Activated CD4-positive, alpha-beta memory T cell treated with anti-CD3 and anti-CD28 coated beads for 36 hours (primary cell): ENCODE measurements around the gene MPST. TPM values are rescaled to one million over a fixed set of nuclear protein-coding genes. Genes with fewer than 3 reads are reported as not detected.

ENCODE experiments used
- CTCF ChIA-PET: fragments of 350-600 bp; sonication (Branson Sonifier 250); formaldehyde crosslinking; loops from one replicate; lab custom pipeline; 2021; ENCODE audit warnings: antibody characterized with exemption, inconsistent platforms; lab: Charles Lee
- POLR2A ChIA-PET: fragments of 350-600 bp; sonication (Branson Sonifier 250); formaldehyde crosslinking; loops from one replicate; lab custom pipeline; 2021; ENCODE audit warnings: antibody characterized with exemption; lab: Charles Lee
- DNase-seq: peaks from one replicate; pipeline ENCODE4 v3.0.0-alpha.2; 2020
- H3K27ac Mint-ChIP-seq: one replicate; pipeline ENCODE4 v1.8.0; 2021; ENCODE audit warnings: mixed read lengths
- H3K27me3 Mint-ChIP-seq: one replicate; pipeline ENCODE4 v1.8.0; 2021; ENCODE audit warnings: mixed read lengths
- H3K36me3 Mint-ChIP-seq: one replicate; pipeline ENCODE4 v1.8.0; 2021; ENCODE audit warnings: mixed read lengths
- H3K4me1 Mint-ChIP-seq: one replicate; pipeline ENCODE4 v1.8.0; 2021; ENCODE audit warnings: low read depth, mixed read lengths
- H3K4me3 Mint-ChIP-seq: one replicate; pipeline ENCODE4 v1.8.0; 2021; ENCODE audit warnings: mild to moderate bottlenecking, mixed read lengths
- H3K9me3 Mint-ChIP-seq: one replicate; pipeline ENCODE4 v1.8.0; 2021; ENCODE audit warnings: mixed read lengths
- intact Hi-C: fragments of 100-400 bp; cut with micrococcal nuclease; formaldehyde crosslinking; loops from one replicate; pipeline ENCODE4 v1.15.1; 2023
- total RNA-seq, 2 experiments: library from RNA; stranded (reverse); gene quantifications; one replicate each; pipeline ENCODE4 v1.2.3, GENCODE V29; 2021

MPST gene
- total RNA-seq, result 10 to 100 TPM; 16.9 to 17.6 TPM

GRCh38 chr22:37019309-37020191 is at the start of gene MPST, which contains the start of gene TST:
TSS of gene MPST (plus strand) at chr22:37019742. CDS start at chr22:37019837, 95 bp downstream.
TSS of gene TST (minus strand) at chr22:37019447. CDS start at chr22:37018732, 715 bp downstream.
- CTCF ChIA-PET, result interaction anchor here (0.7 to 2.1 kb wide), 15 partner anchors 13 to 262 kb away, joined by 3 to 11 read pairs (median 4); partner anchors contain the start of gene KCTD17
- POLR2A ChIA-PET, result interaction anchor here (0.6 to 1.8 kb wide), 3 partner anchors 102 to 244 kb away, joined by 3 to 7 read pairs (median 3); partner anchors contain the start of gene IFT27
- peak within 1 kb of the TSS; percentile 89 for H3K4me3 Mint-ChIP-seq
- H3K9me3 Mint-ChIP-seq, result no peaks in the 10 kb centered on the region
- DNase-seq, result peak; percentile 50
- H3K36me3 Mint-ChIP-seq, result no peaks in the 10 kb centered on the region
- peaks cover 9% of the 10 kb centered on the region for H3K4me1 Mint-ChIP-seq
- peaks cover 3% of the 10 kb centered on the region for H3K27me3 Mint-ChIP-seq
- intact Hi-C loops, result no loop called here
- no peak within 1 kb of the TSS for H3K27ac Mint-ChIP-seq

DNA sequence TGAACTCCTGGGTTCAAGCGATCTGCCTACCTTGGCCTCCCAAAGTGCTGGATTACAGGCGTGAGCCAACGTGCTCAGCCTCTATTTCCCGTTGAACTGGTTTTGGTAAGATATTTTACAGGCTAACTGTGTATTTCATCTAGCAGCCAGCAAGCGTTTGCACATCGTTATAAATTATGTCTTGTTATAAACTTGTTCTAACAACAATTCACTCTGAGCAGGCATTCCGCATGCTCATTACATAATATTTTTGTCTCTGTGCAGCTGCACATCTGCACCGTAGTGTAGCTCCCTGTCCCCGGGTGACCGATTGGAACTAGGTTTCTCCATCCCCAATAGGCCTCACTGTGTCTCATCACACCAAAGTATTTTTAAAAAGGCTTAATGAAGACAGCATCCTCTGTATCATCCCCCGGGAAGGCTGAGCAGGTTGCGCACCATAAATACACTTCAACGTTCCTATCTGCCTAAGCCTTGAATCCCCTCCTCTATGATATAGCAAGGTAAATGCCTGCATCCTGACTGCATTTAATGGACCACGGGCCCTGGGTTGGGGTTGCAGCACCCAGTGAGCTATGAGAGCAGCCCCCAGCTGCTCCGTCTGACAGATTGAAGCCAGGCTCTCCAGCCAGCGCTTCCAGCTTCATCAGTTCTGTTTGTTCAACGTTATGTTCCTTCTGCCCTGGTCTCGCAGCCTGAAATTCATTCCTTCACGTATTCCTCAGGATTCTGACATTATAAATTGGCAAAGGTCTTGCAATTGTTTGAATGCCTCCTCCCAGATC is 48.0 kb upstream of the MPST start:
- CTCF ChIA-PET, result interaction anchor here (1.4 to 2.7 kb wide), 2 partner anchors 115 to 189 kb away, joined by 8 read pairs; no protein-coding TSS in a partner anchor

DNA sequence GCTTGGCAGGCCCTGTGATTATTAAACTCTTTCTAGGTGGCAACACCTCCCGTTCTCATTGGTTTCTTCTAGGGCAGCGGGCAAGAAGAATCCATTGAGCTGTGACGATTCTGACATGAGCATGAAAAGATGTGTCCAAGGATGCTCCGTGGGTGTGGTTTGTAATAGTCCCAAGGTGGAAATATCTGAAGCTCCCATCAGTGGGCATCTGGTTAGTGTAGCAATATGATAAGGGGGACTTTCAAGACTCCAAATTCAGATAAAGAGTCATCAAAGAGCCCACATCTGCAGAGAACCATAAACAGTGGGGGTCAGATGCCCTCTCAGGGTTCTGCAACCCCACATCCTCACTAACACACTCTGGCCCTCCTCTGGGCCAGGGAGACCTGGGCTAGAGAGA is 42.9 kb upstream of the MPST start:
- Mint-ChIP-seq H3K27ac (no peak overlapping the region), H3K4me3 (no peak overlapping the region), H3K36me3 (no peaks in the 10 kb centered on the region), H3K4me1 (peaks cover 5% of the 10 kb centered on the region), H3K9me3 (no peaks in the 10 kb centered on the region), H3K27me3 (no peaks in the 10 kb centered on the region)
- DNase-seq, result no peak
- POLR2A ChIA-PET, result interaction anchor here (1.1 to 1.4 kb wide), 2 partner anchors 116 to 200 kb away, joined by 4 to 8 read pairs; partner anchors contain the start of genes IFT27 and NCF4
- CTCF ChIA-PET, result interaction anchor here (0.6 to 9.1 kb wide), 29 partner anchors 10 to 466 kb away, joined by 3 to 139 read pairs (median 6); partner anchors contain the start of genes KCTD17, NCF4 and TST
- intact Hi-C loops, result loop anchor here (5.0 kb wide), 1 partner anchor 434 kb away; no protein-coding TSS in a partner anchor

More for the DNA sequence above, 48.0 kb upstream of the MPST start:
- no peaks in the 10 kb centered on the region for H3K27me3 Mint-ChIP-seq
- no peak overlapping the region for H3K27ac Mint-ChIP-seq
- H3K4me3 Mint-ChIP-seq, result no peak overlapping the region
- intact Hi-C loops, result no loop called here
- H3K36me3 Mint-ChIP-seq, result no peaks in the 10 kb centered on the region
- POLR2A ChIA-PET, result no interaction called here
- DNase-seq, result no peak
- H3K9me3 Mint-ChIP-seq, result no peaks in the 10 kb centered on the region
- no peaks in the 10 kb centered on the region for H3K4me1 Mint-ChIP-seq

DNA sequence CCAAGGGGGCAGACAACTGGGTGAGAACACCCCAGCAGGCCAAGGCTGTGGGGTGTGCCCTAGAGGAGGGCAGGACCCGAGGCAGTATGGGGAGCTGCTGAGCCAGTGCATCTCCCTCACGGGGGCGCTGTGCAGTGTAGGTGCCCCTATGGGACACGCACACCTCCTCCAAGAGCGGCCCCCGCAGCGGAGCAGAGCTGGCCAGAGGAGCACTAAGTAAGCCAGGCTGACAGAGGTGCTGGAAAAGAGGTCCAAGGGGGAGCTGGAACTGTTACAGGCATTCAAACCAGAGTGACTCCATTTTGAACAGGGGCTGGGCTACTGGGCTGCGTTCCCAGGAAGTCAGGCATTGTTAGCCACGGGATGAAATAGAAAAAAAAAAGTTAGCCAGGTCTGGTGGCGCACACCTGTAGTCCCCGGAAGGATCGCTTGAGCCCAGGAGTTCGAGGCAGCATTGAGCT is 42.1 kb upstream of the MPST start:
- Mint-ChIP-seq H3K27ac (peak overlapping the region; percentile 70), H3K4me1 (peaks cover 5% of the 10 kb centered on the region), H3K27me3 (no peaks in the 10 kb centered on the region), H3K4me3 (peak overlapping the region; percentile 78), H3K9me3 (no peaks in the 10 kb centered on the region), H3K36me3 (no peaks in the 10 kb centered on the region)
- intact Hi-C loops, result loop anchor here (5.0 kb wide), 1 partner anchor 435 kb away; no protein-coding TSS in a partner anchor
- DNase-seq, result peak; percentile 89
- CTCF ChIA-PET, result interaction anchor here (0.6 to 9.1 kb wide), 52 partner anchors 10 to 467 kb away, joined by 3 to 139 read pairs (median 4); partner anchors contain the start of genes IFT27, KCTD17, NCF4 and TST
- POLR2A ChIA-PET, result interaction anchor here (1.0 to 1.4 kb wide), 3 partner anchors 116 to 201 kb away, joined by 4 to 8 read pairs (median 4); partner anchors contain the start of genes IFT27 and NCF4

DNA sequence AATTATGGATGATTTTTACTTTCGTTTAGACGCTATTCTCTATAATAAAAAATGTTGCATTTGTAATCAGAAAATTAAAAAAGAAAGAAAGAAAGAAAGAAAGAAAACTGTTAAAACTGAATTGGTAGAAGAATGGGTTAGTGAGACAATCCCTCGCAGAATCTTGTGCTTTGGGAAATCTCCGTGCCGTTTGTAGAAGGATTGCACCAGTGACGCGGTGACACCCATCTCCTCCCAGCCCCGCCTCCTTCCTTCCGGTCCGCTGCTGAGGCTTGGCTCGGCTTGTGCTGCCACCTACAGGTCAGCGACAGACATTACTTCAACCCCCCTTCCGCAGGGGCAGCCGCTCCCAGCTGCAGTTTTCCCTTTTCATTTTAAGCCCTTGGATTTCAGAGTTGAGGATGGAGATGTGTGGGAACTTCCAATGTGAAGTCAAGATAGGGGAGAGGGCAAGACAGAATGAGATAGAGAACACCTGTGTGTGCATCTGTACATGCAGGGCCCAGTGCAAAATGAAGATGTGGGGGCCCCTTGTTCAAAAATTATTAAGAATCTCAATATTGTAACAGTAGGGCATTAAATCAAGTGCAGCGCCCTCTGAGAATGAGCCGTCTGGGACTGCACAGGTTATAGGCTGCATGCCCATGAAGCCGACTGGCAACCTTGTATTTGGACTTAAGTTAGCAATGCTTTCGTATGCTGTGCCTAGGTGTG is 41.4 kb upstream of the MPST start:
- H3K27ac Mint-ChIP-seq, result peak overlapping the region; percentile 2
- peaks cover 5% of the 10 kb centered on the region for H3K4me1 Mint-ChIP-seq
- H3K4me3 Mint-ChIP-seq, result peak overlapping the region; percentile 78
- H3K9me3 Mint-ChIP-seq, result no peaks in the 10 kb centered on the region
- intact Hi-C loops, result loop anchor here (1.0 to 5.0 kb wide), 5 partner anchors 117 to 436 kb away; partner anchors contain the start of gene NCF4
- CTCF ChIA-PET, result interaction anchor here (0.6 to 9.1 kb wide), 50 partner anchors 9 to 450 kb away, joined by 3 to 139 read pairs (median 4); partner anchors contain the start of genes IFT27, KCTD17, NCF4 and TST
- POLR2A ChIA-PET, result interaction anchor here (1.0 to 1.4 kb wide), 3 partner anchors 117 to 202 kb away, joined by 4 to 8 read pairs (median 4); partner anchors contain the start of genes IFT27 and NCF4
- no peaks in the 10 kb centered on the region for H3K27me3 Mint-ChIP-seq
- no peaks in the 10 kb centered on the region for H3K36me3 Mint-ChIP-seq
- DNase-seq, result peak; percentile 94

DNA sequence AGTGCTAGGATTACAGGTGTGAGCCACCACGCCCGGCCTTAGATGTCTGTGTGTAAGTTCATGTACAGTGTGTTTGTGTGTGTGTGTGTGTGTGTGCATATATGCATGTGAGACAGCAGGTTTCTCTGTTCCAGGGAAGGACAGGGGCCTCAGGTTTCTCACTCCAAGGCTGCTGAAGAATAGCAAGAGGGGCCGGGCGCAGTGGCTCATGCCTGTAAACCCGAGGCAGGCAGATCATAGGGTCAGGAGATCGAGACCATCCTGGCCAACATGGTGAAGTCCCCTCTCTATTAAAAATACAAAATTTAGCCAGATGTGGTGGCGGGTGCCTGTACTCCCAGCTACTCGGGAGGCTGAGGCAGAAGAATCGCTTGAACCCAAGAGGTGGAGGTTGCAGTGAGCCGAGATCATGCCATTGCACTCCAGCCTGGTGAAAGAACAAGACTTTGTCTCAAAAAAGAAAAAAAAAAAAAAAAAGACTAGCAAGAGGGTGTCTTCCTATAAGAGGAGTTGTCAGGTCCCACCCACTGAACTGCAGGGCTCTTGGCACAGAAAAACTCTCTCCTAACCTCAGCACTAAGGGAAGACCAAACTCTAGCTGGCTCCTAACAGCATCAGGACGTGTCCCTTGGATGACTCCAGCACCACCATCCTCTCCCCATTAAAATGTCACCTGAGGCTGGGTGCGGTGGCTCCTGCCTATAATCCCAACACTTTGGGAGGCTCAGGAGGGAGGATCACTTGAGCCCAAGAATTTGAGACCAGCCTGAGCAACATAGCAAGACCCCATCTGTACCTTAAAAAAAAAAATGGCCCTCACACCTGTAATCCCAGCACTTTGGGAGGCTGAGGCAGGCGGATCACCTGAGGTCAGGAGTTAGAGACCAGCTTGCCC is 40.3 kb upstream of the MPST start:
- CTCF ChIA-PET, result interaction anchor here (0.7 to 9.1 kb wide), 9 partner anchors 15 to 285 kb away, joined by 3 to 139 read pairs (median 9); partner anchors contain the start of gene NCF4
- intact Hi-C loops, result loop anchor here (5.0 kb wide), 1 partner anchor 437 kb away; no protein-coding TSS in a partner anchor
- Mint-ChIP-seq H3K27me3 (peaks cover 4% of the 10 kb centered on the region), H3K9me3 (no peaks in the 10 kb centered on the region), H3K27ac (no peak overlapping the region), H3K4me1 (peaks cover 5% of the 10 kb centered on the region), H3K4me3 (no peak overlapping the region), H3K36me3 (no peaks in the 10 kb centered on the region)
- POLR2A ChIA-PET, result no interaction called here
- DNase-seq, result no peak

DNA sequence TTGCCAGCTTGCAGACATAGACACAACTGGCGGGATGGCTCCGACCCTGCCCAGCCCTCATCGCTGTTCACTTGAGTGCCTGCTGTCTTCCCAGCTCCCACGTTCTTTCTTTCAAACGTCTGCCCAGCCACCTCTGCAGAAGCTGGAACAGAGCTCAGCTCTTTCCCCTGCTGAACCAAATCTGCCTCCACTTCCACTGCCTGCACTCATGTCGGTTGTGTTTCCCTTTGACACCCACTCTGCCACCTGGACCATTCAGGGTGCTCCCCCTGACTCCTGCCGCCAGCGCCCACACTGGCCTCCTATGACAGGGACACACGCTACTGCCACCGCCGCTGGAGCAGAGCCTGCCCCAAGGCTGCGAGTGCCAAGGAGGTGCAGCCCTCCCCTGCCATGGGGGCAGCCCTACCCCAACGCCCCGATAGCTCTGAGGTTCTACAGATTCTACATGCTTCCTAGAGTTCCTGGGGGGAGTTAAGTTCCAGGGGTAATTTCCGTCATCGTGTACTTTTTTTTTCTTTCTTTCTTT is 38.2 kb upstream of the MPST start:
- no peak for DNase-seq
- ChIA-PET CTCF (interaction anchor here (0.6 to 9.1 kb wide), 6 partner anchors 8 to 224 kb away, joined by 3 to 139 read pairs (median 4); partner anchors contain the start of gene NCF4), POLR2A (no interaction called here)
- Mint-ChIP-seq H3K9me3 (peaks cover 12% of the 10 kb centered on the region), H3K36me3 (peaks cover 10% of the 10 kb centered on the region), H3K4me1 (peaks cover 5% of the 10 kb centered on the region), H3K27ac (no peak overlapping the region), H3K27me3 (peaks cover 4% of the 10 kb centered on the region), H3K4me3 (no peak overlapping the region)
- intact Hi-C loops, result no loop called here

DNA sequence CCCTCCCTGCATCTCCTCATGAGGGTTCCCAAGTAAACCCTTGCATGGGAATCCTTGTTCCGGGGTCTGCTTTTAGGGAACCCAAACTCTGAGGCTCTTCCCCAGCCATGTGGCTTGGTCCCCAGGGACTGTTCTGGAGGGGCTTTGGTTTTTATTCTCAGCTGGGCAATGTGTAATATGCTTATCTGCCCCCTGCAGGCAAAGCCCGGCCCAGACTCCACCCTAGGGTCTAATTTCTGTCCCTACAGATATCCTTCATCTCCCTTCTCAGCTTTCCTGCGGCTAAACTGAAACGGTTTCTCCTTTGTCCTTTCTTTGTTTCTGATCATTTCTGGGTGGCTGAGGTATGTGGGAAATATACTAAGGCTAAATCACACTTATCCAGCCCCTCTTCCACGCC is 37.4 kb upstream of the MPST start:
- DNase-seq, result no peak
- Mint-ChIP-seq H3K4me1 (peaks cover 10% of the 10 kb centered on the region), H3K27ac (no peak overlapping the region), H3K4me3 (no peak overlapping the region), H3K9me3 (peaks cover 20% of the 10 kb centered on the region), H3K27me3 (peaks cover 4% of the 10 kb centered on the region), H3K36me3 (peaks cover 10% of the 10 kb centered on the region)
- intact Hi-C loops, result no loop called here
- ChIA-PET CTCF (interaction anchor here (0.6 to 9.1 kb wide), 6 partner anchors 124 to 262 kb away, joined by 3 to 139 read pairs (median 4); partner anchors contain the start of genes NCF4 and RAC2), POLR2A (no interaction called here)

DNA sequence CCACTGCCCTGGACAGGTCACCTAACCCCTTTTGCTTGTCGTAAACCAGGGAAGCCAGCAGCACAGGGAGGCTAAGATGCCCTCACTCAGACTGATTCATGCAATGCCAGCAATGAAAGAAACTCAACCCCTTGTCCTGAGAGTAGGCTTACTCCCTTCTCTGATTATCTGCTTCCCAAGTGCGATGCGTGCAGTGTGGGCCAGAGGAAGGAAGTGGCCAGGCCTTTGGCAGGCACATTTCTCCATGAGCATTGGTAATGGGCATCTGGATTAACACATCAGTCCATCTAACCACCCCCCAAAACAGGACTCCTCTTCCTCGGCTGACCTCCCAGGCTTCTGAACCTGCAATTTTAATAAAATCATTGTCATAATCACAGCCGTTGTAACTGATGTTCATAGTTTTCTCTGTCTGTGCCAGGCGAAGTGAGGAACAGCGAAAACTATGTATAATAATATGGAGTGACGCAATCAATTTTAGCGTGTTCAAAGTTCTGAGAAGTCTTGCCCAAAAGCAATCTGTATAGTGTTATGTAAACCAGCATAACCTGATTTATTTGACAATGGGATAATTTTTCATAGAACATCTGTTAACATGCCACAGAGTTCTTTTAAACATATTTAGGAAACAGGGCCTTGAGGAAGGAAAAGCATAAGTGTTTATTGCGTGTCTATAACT is 34.2 kb upstream of the MPST start:
- H3K27me3 Mint-ChIP-seq, result peaks cover 15% of the 10 kb centered on the region
- H3K4me3 Mint-ChIP-seq, result no peak overlapping the region
- peaks cover 10% of the 10 kb centered on the region for H3K36me3 Mint-ChIP-seq
- DNase-seq, result no peak
- peaks cover 14% of the 10 kb centered on the region for H3K4me1 Mint-ChIP-seq
- no peak overlapping the region for H3K27ac Mint-ChIP-seq
- intact Hi-C loops, result loop anchor here (5.0 kb wide), 1 partner anchor 277 kb away; no protein-coding TSS in a partner anchor
- ChIA-PET POLR2A (no interaction called here), CTCF (interaction anchor here (2.1 kb wide), 1 partner anchor 212 kb away, joined by 5 read pairs; no protein-coding TSS in a partner anchor)
- peaks cover 20% of the 10 kb centered on the region for H3K9me3 Mint-ChIP-seq
